Measurements from ENCODE around the gene CPVL.

The CPVL gene

DNA sequence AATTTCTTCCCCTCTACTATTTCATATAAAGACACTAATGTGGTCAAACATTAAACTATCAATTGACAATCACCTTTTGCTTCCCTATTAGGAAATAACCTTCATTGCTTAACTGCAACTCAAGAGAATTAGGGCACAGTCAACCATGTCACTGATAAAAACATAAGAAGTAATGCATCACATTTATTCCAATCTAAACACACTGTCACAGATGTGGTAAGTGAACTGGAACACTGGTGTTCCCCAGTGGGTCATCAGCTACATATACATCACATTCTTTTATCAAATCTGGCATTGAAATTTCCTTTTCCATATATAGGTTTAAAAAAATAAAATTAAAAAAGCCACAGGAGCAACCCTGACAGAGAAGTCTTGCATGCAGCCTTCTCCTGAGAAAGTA is 191.9 kb downstream of the CPVL start:
- ChIA-PET POLR2A (ENCODE audit: low non-redundant PET) (no interaction called here), CTCF (interaction anchor here (4.6 kb wide), 1 partner anchor 27 kb away, joined by 30 read pairs; no protein-coding TSS in a partner anchor)
- no peak overlapping the region for H3K27ac ChIP-seq
- TF ChIP-seq CTCF (conservative IDR thresholded peaks at IDR 0.05; ENCODE audit: low read depth) = no peak
- no peak for DNase-seq (ENCODE audit: low spot score)

GRCh38 chr7:28953633-28954032 is 192.7 kb downstream of the CPVL start:
- ChIA-PET POLR2A (ENCODE audit: low non-redundant PET) (no interaction called here), CTCF (interaction anchor here (0.6 to 1.9 kb wide), 2 partner anchors 123 to 153 kb away, joined by 3 to 5 read pairs; no protein-coding TSS in a partner anchor)
- no peak overlapping the region for H3K27ac ChIP-seq
- no peak for TF ChIP-seq CTCF (conservative IDR thresholded peaks at IDR 0.05; ENCODE audit: low read depth)
- DNase-seq (ENCODE audit: low spot score) = no peak
